Activated effector memory CD4-positive, alpha-beta T cell treated with anti-CD3 and anti-CD28 coated beads, Interleukin-2, amount 50 U/mL, for 16 hours (primary cell): ENCODE results near the gene RTCB.
"Not testable (repeated sequence)": the region's sequence is repeated elsewhere in the genome, so short reads cannot be mapped to it uniquely, and the experiment has no call there.

ENCODE experiments used
- DNase-seq: peaks from one replicate; pipeline ENCODE4 v3.0.0-alpha.2; 2020

Gene RTCB

DNA sequence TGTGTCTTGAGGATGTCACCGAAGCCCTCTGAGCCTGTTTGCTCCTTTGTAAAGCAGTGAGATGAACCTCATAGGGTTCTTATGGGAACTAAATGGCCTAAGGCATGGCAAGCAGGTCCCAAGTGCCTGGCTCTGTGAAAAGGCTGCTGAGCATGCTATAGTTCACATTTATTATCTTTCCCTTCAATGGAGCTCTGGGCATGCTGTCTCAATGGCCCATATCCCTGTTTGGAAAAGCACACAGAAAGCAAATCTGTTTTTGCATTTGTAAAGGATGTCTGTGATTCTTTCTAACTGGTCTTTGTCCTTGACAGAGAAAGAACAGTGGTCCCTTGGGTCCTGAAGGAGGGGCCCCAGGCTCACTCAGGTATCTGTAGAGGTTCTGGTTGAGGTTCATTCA lies 26.4 kb downstream of the RTCB start:
- DNase-seq = no peak

DNA sequence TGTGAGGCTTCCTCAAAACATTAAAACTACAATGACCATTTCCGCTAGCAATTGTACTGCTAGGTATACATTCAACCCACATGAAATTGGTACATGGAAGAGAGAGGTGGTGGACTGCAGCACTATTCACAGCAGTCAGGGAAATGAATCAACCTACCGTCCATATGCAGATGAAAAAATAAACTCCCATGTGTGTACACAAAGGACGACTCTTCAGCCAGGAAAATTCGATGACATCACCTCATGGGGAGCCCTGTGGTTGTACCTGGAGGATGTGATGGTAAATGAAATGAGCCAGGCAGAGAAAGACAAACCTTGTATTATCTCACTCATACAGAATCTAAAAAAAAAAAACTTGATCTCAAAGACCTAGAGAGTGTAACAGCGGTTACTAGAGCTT lies 31.1 kb downstream of the RTCB start:
- no peak for DNase-seq

- DNase-seq = no peak
Observed at GRCh38 chr22:32378707-32379272, 33.3 kb downstream of the RTCB start.

DNA sequence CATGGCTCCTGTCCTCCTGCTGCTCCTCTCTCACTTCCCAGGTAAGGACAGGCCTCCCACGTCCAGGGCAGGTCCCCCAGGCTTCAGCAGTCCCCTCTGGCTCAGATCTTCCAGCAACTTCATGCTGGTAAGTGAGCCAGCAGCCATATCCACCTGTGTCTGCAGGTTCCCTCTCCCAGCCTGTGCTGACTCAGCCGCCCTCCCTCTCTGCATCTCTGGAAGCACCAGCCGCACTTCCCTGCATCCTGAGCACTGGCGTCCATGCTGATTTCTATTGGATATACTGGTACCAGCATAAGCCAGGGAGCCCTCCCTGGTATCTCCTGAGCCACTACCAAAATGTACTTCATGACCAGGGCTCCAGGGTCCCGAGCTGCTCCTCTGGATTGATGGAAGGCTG lies 35.4 kb downstream of the RTCB start:
- DNase-seq = no peak

DNA sequence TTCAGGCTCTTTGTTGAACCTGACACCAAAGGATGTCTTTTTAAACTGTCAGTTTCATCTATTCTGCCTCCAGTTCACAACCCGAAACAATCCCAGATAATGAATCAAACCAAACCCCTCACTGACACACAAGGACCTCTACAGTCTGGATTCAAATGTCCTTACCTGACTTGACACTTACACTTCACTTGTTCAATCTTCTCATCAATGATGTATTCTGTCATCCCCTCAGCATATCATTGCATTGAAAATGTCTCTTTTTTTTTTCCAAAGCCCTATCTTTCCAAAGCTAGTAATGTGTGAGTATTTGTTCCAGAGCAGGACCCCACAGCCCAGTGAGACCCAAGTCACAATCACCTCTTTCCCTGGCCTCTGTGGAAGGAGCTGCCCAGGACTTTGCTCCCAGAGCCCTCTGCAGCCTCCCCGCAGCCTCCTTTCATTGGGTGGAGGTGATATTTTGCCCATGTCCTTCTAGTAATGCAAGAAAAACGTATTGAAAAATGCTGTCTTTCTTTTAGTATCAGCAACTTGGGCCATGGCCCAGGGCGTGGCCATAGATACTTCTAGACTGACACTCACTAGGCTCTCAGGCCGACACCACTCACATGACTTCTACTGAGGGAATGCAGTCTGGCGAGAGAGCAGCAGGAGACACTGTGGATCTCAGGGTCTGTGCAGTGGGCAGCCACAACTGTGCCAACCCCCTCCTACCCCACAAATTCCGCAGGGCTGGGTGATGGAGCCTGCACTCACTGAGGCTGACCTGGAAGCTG lies 36.2 kb downstream of the RTCB start:
- no peak for DNase-seq

GRCh38 chr22:32364210-32364609 lies 47.8 kb downstream of the RTCB start:
- no peak for DNase-seq

- DNase-seq = no peak
Observed at GRCh38 chr22:32361257-32361656, 50.8 kb downstream of the RTCB start.

- not testable (repeated sequence) for DNase-seq
Observed at GRCh38 chr22:32360096-32360495, 52.0 kb downstream of the RTCB start.

DNA sequence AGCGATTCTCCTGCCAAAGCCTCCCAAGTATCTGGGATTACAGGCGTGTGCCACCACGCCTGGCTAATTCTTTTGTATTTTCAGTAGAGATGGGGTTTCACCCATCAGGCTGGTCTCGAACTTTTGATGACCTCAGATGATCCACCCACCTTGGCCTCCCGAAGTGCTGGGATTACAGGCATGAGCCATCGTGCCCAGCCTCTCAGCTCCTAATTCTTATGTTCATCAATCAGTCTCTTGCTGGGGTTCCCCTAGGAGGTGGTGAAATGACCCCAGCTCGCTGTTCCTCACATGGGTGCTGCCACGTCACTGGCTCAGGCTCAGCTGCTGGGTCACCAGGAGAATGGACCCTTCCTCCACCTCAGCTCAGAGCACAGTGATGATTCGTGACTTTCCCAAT lies 54.5 kb downstream of the RTCB start, which contains the start of gene RFPL3:
RFPL3 (plus strand) TSS at position 301 of the 400 bp plus-strand sequence. CDS start 205 bp downstream, outside the sequence.
- DNase-seq = not testable (repeated sequence)

DNA sequence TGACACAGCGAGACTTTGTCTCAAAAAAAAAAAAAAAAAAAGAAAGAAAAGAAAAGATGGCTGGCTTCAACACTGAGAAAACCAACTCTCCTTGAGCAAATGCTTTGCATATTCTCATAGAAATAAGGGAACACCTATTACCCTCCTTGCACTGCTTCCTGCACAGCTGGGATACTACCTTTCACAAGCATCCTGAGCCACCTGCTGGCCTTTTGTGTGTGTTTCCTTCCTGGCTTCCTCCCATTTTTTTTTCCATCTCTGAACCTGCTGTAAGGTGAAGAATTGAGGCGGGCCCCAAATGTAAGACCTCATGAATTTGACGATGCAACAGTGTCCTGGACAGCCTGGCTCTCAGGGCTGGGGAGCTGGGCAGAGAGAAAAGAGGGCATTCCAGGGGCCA lies 56.3 kb downstream of the RTCB start:
- DNase-seq = no peak

GRCh38 chr22:32354360-32355351 lies 57.4 kb downstream of the RTCB start:
- DNase-seq = no peak

GRCh38 chr22:32353840-32354239 lies 58.2 kb downstream of the RTCB start:
- no peak for DNase-seq

- DNase-seq = no peak
Observed at GRCh38 chr22:32353292-32353691, 58.8 kb downstream of the RTCB start.

GRCh38 chr22:32352681-32353080 lies 59.4 kb downstream of the RTCB start:
- no peak for DNase-seq

DNA sequence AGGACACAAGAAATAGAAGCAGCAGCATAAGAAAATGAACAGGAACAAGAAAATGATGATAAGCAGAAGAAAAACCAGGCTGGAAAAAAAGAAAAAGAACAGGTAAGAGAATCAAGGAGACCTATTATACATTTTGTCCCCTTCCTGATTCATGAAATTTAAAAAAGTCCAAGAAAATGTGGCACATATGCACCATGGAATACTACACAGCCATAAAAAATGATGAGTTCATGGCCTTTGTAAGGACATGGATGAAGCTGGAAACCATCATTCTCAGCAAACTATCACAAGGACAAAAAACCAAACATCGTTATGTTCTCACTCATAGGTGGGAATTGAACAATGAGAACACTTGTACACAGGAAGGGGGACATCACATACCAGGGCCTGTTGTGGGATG lies 60.2 kb downstream of the RTCB start:
- not testable (repeated sequence) for DNase-seq

DNA sequence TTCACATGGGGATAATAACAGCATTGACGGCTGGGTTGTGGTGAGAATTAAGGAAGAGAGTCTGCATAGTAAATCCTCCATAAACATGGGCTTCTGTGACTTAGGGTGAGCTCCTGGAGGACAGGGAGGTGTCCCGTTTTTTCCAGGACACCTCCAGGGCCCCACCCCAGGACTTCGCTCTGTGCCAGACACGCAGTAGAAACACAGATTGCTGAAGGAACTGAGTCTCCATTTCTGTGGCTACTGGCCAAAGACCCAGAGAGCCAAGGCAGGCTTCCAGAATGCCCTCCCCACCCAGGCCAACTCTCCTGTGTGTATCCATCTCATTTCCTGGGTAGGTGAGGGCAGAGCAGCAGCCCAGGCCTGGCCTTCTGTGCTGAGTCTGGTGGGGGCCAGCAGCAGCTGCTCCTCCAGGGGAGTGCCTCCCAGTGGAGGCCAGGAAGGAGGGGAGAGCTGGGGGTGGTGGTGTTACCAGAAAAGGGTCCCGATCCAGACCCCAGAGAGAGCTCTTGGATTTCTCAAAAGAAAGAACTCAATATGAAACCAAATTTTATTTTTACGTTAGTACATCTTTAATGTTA lies 63.9 kb downstream of the RTCB start:
- no peak for DNase-seq

DNA sequence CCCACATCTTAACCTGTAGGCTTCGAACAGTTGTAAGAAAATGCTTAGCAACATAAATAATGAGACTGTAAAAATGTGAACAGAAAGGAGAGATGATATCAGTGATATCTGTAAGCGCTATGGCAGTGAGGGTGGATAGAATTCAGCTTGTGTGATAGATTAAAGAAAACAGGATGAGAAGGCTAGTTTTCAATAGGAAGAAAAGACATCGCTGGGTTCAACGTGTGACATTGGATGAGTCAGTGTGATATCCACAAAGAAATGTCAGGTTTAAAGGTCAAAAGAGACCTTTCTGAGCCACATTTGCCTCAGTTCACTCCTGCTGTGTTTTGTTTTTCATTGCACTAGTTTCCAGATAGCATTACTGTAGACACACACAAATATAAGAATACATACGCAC lies 68.1 kb downstream of the RTCB start:
- no peak for DNase-seq

DNA sequence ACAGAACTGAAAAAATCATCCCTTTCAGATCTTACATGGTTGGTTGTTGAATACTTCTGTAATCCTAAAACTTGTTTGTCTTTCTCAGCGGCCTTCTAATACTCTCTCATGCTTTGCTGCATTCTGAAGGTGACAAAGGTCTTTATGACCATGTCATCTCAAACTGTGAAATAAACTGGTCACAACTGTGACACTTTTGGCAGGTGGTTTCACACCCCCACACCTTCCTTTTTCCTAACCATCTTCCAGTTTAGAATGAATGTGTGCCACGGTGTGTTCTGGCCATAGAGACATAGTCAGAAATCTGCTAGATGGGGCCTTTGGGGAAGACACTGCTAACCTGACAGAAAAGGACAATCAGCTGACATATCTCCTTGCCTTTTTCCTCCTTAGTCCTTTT lies 69.1 kb downstream of the RTCB start:
- no peak for DNase-seq

- DNase-seq = no peak
Observed at GRCh38 chr22:32341122-32341740, 70.8 kb downstream of the RTCB start.

DNA sequence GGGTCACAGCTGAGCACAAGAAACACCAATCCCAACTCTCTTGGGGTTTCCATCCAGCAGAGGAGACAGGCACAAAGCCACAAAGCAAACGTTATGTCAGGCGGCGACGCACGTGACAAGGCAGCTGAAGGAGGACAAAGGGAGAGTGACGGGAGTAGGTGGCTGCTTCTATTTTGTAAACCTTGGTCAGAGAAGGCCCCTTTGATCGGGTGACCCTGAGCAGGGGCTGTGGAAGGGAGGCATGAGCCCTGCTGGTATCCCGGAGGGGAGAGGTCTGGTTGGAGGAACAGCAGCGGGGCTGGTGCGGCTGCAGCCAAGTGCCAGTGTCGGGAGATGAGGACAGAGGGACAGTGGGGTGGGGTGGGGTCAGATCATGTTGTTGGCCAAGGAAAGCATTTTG lies 71.6 kb downstream of the RTCB start:
- DNase-seq = no peak

- no peak for DNase-seq
Observed at GRCh38 chr22:32339190-32340012, 72.6 kb downstream of the RTCB start.

DNA sequence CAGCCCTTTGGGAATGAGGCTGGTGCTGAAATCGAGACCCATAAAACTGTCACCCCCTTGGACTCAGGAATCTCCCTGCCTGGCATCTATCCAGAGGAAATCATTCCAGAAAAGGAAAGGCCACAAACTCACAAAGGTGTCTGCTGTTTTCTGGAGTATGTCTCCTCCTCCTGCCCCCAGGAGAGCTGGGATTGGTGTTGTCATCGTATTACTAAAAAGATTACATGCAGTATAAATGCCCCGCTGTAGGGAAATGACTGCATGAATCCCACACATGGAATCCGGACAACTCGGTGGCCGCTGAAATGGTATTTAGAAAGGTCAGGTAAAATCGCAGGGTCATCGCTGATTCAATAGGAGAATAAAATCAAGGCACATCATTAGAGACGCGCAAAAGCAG lies 73.3 kb downstream of the RTCB start:
- DNase-seq = no peak
